ENCODE results near the gene RAB4A. TPM values are rescaled to one million over a fixed set of nuclear protein-coding genes. Genes with fewer than 3 reads are reported as not detected.

Gene RAB4A
- total and polyA plus RNA-seq, 9 of the 15 experiments (the other 6 are each of a cell fraction or from before 2014, with no cell fraction given) = 8.3 to 61.0 (median 26.7) TPM

- in situ Hi-C loops (cut with MboI) (loop anchor here (10.0 kb wide), 1 partner anchor 1050 kb away; no protein-coding TSS in a partner anchor), intact Hi-C loops (cut with micrococcal nuclease) (loop anchor here (5.0 to 10.0 kb wide), 3 partner anchors 127 to 440 kb away; no protein-coding TSS in a partner anchor)
- Histone ChIP-seq H3K27ac (ENCODE audit: extremely low read depth, low read depth, low read length) (no peak overlapping the region), H3K9me1 (ENCODE audit: control insufficient read depth, insufficient read depth, low read length) (no peaks in the 10 kb centered on the region), H3K36me3 (ENCODE audit: control insufficient read depth, insufficient read depth, low read length) (no peaks in the 10 kb centered on the region), H3K79me2 (ENCODE audit: control insufficient read depth, insufficient read depth, low read length) (no peaks in the 10 kb centered on the region), H3K4me3 (no peak overlapping the region), H3K27me3 (ENCODE audit: control insufficient read depth in 2 of 2, insufficient read depth in 2 of 2, low read length in 2 of 2) (peaks cover 3 to 13% of the 10 kb centered on the region in 2 experiments; a peak in 3 of 5 replicates), H3K4me1 (replicated peaks in 1 of 2; ENCODE audit: control insufficient read depth in 2 of 2, insufficient read depth in 2 of 2, low read length in 2 of 2) (peaks cover 4 to 9% of the 10 kb centered on the region in 2 experiments; a peak in 2 of 5 replicates), H4K20me1 (replicated peaks; ENCODE audit: control insufficient read depth, insufficient read depth, low read length) (0 out of 2 replicates have a peak, but pooled peaks cover 8% of the 10 kb centered on the region), H3K4me2 (ENCODE audit: insufficient read depth, low read length) (no peak overlapping the region), H2AFZ (ENCODE audit: low read depth, low read length) (no peak overlapping the region), H3K9ac (ENCODE audit: insufficient read depth in 1 of 2, low read depth in 2 of 2, low read length in 2 of 2) (no peak overlapping the region), H3K9me3 (replicated peaks; ENCODE audit: control insufficient read depth, insufficient read depth, low read depth, low read length) (no peaks in the 10 kb centered on the region)
- 0% methylated on average over 1 of the region's 1 CpG for WGBS (ENCODE audit: insufficient coverage, low coverage, missing lambda C conversion rate)
- ChIA-PET CTCF (ENCODE audit: low intra/inter-chr PET ratio) (interaction anchor here (1.2 kb wide), 1 partner anchor 563 kb away, joined by 4 read pairs; no protein-coding TSS in a partner anchor), POLR2A (interaction anchor here (0.6 to 1.3 kb wide), 4 partner anchors 12 to 253 kb away, joined by 3 to 4 read pairs (median 3); partner anchors contain the start of gene NUP133)
- TF ChIP-seq TAL1 (IDR thresholded peaks at IDR 0.05) = no peak
- TF ChIP-seq DEAF1 (CRISPR knock-in tag; IDR thresholded peaks at IDR 0.05) = peak; percentile 16; the same call in 1 of the 2 replicates
- peak in 1 of 2 experiments; percentile 38; a peak in 2 of 4 replicates for TF ChIP-seq RAD21 (CRISPR knock-in tag; conservative IDR thresholded peaks at IDR 0.05 in 1 of 2, IDR thresholded peaks at IDR 0.05 in 1 of 2)
- TF ChIP-seq, protein P1, sequence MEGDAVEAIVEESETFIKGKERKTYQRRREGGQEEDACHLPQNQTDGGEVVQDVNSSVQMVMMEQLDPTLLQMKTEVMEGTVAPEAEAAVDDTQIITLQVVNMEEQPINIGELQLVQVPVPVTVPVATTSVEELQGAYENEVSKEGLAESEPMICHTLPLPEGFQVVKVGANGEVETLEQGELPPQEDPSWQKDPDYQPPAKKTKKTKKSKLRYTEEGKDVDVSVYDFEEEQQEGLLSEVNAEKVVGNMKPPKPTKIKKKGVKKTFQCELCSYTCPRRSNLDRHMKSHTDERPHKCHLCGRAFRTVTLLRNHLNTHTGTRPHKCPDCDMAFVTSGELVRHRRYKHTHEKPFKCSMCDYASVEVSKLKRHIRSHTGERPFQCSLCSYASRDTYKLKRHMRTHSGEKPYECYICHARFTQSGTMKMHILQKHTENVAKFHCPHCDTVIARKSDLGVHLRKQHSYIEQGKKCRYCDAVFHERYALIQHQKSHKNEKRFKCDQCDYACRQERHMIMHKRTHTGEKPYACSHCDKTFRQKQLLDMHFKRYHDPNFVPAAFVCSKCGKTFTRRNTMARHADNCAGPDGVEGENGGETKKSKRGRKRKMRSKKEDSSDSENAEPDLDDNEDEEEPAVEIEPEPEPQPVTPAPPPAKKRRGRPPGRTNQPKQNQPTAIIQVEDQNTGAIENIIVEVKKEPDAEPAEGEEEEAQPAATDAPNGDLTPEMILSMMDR (IDR thresholded peaks at IDR 0.05 in 2 of 3, conservative IDR thresholded peaks at IDR 0.05 in 1 of 3; ENCODE audit: insufficient read depth in 2 of 3, low read depth in 1 of 3, low read length in 3 of 3) = peak in 2 of 3 experiments; percentile 19 to 25; a peak in 1 of 6 replicates
- no peak for TF ChIP-seq BACH1 (tag; IDR thresholded peaks at IDR 0.05)
- no peak for TF ChIP-seq SMARCA4 (IDR thresholded peaks at IDR 0.05)
- TF ChIP-seq, protein P2, sequence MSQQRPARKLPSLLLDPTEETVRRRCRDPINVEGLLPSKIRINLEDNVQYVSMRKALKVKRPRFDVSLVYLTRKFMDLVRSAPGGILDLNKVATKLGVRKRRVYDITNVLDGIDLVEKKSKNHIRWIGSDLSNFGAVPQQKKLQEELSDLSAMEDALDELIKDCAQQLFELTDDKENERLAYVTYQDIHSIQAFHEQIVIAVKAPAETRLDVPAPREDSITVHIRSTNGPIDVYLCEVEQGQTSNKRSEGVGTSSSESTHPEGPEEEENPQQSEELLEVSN (IDR thresholded peaks at IDR 0.05; ENCODE audit: borderline replicate concordance in 1 of 2, extremely low read depth in 1 of 2, insufficient read depth in 1 of 2, insufficient read length in 1 of 2, low read depth in 1 of 2, low read length in 1 of 2, poor library complexity in 1 of 2, severe bottlenecking in 1 of 2) = no peak
- TF ChIP-seq ZNF707 (CRISPR knock-in tag; conservative IDR thresholded peaks at IDR 0.05) = 0 out of 2 replicates have a peak, but pooled peaks have one; percentile 42
- no peak for TF ChIP-seq TCF3 (CRISPR knock-in tag; IDR thresholded peaks at IDR 0.05)
- TF ChIP-seq, protein P3, sequence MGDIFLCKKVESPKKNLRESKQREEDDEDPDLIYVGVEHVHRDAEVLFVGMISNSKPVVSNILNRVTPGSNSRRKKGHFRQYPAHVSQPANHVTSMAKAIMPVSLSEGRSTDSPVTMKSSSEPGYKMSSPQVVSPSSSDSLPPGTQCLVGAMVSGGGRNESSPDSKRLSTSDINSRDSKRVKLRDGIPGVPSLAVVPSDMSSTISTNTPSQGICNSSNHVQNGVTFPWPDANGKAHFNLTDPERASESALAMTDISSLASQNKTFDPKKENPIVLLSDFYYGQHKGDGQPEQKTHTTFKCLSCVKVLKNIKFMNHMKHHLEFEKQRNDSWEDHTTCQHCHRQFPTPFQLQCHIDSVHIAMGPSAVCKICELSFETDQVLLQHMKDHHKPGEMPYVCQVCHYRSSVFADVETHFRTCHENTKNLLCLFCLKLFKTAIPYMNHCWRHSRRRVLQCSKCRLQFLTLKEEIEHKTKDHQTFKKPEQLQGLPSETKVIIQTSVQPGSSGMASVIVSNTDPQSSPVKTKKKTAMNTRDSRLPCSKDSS (IDR thresholded peaks at IDR 0.05; ENCODE audit: low read depth, partially characterized antibody) = no peak
- TF ChIP-seq DIDO1 (tag; IDR thresholded peaks at IDR 0.05; ENCODE audit: low read depth) = no peak
- TF ChIP-seq XRCC5 (IDR thresholded peaks at IDR 0.05; ENCODE audit: low read depth, low read length) = no peak
- TF ChIP-seq NFATC3 (IDR thresholded peaks at IDR 0.05) = no peak
- TF ChIP-seq ZFP36 (IDR thresholded peaks at IDR 0.05; ENCODE audit: low read depth, low read length, partially characterized antibody) = no peak
- TF ChIP-seq XRCC3 (IDR thresholded peaks at IDR 0.05) = no peak
- ATAC-seq (no peak), DNase-seq (ENCODE audit: extremely low read depth in 1 of 4, low spot score in 3 of 4) (no peak), FAIRE-seq (no peak)
- BruUV-seq (replicated peaks) = no TSS peak
Measured at GRCh38 chr1:229254910-229255541, 15.9 kb upstream of the RAB4A start.
